Measurements from ENCODE around the gene DDX50.

DNA sequence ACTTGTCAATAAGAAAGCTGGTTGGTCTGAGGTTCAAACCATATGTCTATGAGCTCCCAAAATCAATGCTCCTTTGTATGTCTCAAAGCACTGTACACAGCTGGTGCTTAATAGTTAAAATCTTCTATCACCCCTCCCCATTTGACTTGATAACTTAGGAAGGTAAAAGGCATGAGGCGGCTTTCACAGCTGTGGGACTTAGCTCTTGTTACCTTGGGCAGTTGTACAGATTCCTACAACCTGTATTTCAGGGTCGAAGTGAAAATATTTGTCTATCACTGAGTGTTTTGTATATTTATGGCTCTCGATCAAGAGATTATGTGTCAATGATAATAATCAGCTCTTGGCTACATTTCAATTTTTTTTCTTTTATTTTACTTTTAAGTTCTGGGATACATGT, 86.5 kb downstream of the DDX50 start:
- TF ChIP-seq, protein P1, sequence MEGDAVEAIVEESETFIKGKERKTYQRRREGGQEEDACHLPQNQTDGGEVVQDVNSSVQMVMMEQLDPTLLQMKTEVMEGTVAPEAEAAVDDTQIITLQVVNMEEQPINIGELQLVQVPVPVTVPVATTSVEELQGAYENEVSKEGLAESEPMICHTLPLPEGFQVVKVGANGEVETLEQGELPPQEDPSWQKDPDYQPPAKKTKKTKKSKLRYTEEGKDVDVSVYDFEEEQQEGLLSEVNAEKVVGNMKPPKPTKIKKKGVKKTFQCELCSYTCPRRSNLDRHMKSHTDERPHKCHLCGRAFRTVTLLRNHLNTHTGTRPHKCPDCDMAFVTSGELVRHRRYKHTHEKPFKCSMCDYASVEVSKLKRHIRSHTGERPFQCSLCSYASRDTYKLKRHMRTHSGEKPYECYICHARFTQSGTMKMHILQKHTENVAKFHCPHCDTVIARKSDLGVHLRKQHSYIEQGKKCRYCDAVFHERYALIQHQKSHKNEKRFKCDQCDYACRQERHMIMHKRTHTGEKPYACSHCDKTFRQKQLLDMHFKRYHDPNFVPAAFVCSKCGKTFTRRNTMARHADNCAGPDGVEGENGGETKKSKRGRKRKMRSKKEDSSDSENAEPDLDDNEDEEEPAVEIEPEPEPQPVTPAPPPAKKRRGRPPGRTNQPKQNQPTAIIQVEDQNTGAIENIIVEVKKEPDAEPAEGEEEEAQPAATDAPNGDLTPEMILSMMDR (IDR thresholded peaks at IDR 0.05), result no peak
- TF ChIP-seq EP300 (IDR thresholded peaks at IDR 0.05), result no peak

All from tibial nerve (tissue), 4 donors.